SH-SY5Y (cell line): ENCODE results near the gene TRIM54.

Experiments
- GATA2 ChIP-seq: IDR thresholded peaks from 2 replicates; pipeline ENCODE4 v1.6.1; 2011; ENCODE audit warnings: mild to moderate bottlenecking, low read depth, low read length
- GATA3 ChIP-seq: IDR thresholded peaks from 2 replicates; pipeline ENCODE4 v1.6.1; 2011; ENCODE audit warnings: low read depth, mild to moderate bottlenecking, low read length, moderate library complexity

- TF ChIP-seq GATA2 = 0 out of 2 replicates have a peak, but pooled peaks have one; percentile 28
- TF ChIP-seq GATA3 = no peak
These were observed 40.8 kb downstream of the TRIM54 start, which contains the start of gene MPV17 for GRCh38 chr2:27322766-27323595.
